ENCODE results near the gene TMC8.

DNA sequence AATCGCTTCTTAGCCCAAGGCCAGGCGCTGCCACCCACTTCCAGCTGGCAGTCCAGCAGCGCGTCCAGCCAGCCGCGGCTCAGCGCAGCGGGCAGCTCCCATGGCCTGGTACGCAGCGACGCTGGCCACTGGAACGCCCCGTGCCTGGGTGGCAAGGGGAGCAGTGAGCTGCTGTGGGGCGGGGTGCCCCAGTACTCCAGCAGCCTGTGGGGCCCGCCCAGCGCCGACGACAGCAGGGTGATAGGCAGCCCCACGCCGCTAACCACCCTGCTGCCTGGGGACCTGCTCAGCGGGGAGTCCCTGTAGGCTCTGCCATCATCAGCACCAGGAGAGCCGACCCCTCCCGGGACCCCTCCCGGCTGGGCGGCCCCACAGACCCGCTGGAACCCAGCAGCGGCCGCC is 26.0 kb upstream of the TMC8 start:
- TF ChIP-seq JUN (IDR thresholded peaks at IDR 0.05; ENCODE audit: borderline replicate concordance, insufficient read depth, insufficient read length, low read depth): no peak
- no peak for TF ChIP-seq MAX (IDR thresholded peaks at IDR 0.05; ENCODE audit: insufficient read depth, insufficient read length)
- TF ChIP-seq, protein P1, sequence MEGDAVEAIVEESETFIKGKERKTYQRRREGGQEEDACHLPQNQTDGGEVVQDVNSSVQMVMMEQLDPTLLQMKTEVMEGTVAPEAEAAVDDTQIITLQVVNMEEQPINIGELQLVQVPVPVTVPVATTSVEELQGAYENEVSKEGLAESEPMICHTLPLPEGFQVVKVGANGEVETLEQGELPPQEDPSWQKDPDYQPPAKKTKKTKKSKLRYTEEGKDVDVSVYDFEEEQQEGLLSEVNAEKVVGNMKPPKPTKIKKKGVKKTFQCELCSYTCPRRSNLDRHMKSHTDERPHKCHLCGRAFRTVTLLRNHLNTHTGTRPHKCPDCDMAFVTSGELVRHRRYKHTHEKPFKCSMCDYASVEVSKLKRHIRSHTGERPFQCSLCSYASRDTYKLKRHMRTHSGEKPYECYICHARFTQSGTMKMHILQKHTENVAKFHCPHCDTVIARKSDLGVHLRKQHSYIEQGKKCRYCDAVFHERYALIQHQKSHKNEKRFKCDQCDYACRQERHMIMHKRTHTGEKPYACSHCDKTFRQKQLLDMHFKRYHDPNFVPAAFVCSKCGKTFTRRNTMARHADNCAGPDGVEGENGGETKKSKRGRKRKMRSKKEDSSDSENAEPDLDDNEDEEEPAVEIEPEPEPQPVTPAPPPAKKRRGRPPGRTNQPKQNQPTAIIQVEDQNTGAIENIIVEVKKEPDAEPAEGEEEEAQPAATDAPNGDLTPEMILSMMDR (IDR thresholded peaks at IDR 0.05; ENCODE audit: extremely low read depth in 1 of 2, insufficient read depth in 1 of 2, low read depth in 1 of 2, low read length in 2 of 2): no peak
- no peak for TF ChIP-seq POLR2A (IDR thresholded peaks at IDR 0.05; ENCODE audit: low read depth, low read length)
- TF ChIP-seq EZH2 (IDR thresholded peaks at IDR 0.05; ENCODE audit: borderline replicate concordance, low read depth, low read length, severe bottlenecking): no peak
- no peak for TF ChIP-seq GATA2 (IDR thresholded peaks at IDR 0.05; ENCODE audit: insufficient read depth, insufficient read length, low read depth, low read length)
- no peak for TF ChIP-seq POLR2AphosphoS5 (IDR thresholded peaks at IDR 0.05; ENCODE audit: insufficient read depth, low read depth, low read length)
